GM21360 (cell line): ENCODE measurements around the gene SSC5D.
A peak's percentile ranks its signal among the peaks of the same experiment; 100 is the strongest.

Experiments
- ATAC-seq: cut with Tn5 transposase; IDR thresholded peaks from one replicate; pipeline ENCODE4 v1.9.1; 2021; ENCODE audit warnings: mild to moderate bottlenecking, moderate library complexity; ENCODE audit not compliant: unreplicated experiment

The SSC5D gene

GRCh38 chr19:55454787-55455243 is 33.4 kb upstream of the SSC5D start:
- no peak for ATAC-seq

- no peak for ATAC-seq
Measured at GRCh38 chr19:55455576-55456235, 32.5 kb upstream of the SSC5D start.

DNA sequence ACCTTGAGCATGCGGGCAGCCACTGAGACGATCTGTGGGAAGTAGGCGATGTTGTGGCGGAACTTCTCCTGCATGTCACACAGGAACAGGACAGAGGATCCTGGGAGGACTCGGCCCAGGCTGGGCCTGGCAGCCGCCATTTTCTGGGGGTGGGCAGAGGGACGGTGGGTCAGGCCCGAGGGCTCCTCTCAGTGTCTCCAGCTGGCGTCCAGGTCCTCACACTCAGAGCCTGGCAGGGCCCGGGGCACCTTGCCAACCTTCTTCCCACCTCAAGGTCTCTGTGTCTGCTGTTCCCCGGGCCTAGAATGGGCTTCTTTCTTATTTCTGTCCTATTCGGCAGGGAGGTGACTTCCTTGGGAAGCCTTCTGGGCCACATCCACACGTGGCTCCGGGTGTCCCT is 31.9 kb upstream of the SSC5D start:
- ATAC-seq: no peak

GRCh38 chr19:55457683-55458457 is 30.4 kb upstream of the SSC5D start:
- ATAC-seq: no peak

GRCh38 chr19:55459551-55459949 is 28.7 kb upstream of the SSC5D start:
- ATAC-seq: no peak

DNA sequence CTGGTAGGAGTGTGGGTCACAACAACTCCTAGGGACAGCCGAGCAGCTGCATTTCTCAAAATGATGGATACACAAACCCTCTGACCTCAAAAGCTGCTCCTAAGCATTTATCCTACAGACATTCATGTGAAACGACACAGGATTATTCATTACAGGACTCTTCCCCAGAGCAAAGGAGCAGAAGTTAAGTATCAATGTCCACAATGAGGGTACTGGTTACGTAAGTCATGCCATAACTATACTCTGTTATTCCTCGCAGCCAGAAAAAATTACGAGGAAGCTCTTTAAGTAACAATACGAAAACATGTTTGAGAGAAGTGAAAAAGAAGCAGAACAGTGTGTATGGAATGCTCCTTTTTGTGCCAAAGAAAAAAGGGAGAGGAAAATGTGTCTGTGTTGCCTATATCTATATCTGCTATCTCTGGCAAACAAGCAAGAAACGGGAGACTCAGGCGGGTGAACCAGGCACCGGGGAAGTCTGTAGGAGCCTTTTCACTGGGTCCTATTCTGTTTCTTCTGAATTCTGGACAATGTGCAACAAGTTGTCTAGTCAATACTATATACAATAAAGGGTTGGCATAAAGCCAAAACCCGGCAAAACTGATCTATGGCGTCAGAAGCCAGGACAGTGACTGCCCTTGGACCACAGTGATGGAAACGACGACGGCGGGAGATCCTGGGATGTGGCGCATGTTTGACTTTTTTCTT is 28.1 kb upstream of the SSC5D start:
- no peak for ATAC-seq

DNA sequence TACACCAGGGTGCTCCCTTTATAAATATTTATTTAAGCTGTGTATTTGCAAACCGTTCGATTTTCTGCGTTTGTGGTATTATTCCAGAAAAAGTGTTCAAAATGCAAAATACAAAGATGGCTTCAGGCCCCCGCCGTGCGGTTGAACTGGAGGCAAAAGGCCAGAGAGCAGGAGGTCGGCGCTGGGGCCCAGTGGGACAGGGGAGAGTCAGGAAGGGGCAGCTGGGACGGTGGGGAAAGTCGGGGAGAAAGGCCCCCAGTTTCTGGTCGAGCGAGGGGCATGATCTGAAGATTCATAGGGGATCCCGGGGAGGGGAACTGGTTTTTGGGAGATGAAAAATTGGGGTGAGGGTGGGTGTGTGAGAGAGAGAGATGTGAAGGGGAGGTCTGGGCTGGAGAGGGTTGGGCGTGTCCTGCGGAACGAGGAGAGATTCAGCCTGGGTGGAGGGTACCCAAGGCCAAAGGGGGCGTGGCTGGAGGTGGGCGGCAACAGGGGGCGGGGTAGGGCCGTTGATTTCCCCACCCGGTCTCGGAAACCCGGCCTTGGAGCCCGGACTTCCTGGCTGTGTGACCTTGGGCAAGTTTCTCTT is 27.5 kb upstream of the SSC5D start:
- ATAC-seq: no peak

DNA sequence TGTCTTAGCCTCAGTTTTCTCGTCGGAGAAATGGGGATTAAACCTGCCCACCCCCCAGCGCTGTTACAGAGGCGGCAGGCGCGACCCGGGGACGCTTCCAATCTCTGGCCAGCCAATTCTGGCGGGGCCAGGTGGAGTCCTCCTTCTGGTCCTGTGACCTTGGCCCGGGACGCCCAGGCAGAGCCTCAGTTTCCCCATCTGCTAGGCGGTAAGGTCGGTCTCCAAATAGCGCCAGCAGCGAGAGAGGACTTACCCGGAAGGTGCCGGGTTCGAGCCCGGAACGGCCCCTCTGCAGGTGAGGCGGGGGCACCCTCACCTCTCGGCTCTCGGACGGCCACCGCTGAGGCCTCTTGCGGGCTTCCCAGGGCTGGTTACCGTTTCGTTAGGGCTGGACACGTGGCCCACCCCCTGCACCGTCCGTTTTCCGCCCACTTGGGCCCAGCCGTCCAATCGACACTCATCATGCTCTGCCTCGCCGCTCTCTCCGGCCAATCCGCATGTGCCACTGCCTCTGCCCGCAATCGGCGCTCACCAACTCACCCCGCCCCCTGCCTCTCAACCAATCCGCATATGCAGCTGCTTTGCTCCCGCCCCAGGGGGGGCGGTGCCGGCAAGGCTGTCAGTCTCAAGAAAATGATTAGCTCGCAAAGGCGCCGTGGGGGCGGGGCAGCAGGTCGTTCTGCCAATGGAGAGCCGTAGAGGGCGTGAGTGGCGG is 26.8 kb upstream of the SSC5D start, which contains the start of gene ISOC2:
Gene ISOC2, minus strand, starts transcription at position 384 of the 715 bp plus-strand sequence. CDS start 5,156 bp downstream, outside the sequence.
- ATAC-seq: peak; percentile 85

DNA sequence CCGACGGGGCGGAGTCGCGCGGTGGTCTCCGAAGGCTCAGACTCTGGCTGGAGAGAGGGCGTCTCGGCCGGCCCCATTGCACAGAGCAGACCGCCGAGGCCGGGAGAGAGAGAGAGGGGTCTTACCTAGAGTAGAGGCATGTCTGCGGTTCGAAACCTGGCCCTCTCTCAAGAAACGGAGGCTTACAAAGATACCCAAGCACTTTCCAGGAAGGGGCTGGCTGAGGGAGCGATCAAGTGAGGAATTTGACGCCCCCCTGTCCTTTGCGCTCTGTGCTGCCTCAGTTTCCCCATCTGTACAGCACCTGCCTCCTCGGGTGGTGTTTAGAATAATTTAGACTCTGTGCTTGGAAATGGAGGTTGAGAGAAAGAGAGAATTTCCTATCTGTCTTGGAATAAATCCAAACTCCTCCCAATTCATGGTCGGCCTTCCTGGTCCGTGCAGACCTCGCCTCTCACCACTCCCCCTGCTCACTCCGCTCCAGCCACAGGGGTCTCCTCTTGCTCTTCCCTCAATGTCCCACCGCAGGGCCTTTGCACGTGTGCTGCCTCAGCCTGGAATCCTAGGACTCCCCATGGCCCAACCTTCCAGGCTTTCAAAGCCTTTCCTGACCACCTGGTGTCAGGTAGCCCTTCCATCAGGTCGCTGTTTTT is 26.1 kb upstream of the SSC5D start:
- ATAC-seq: no peak

DNA sequence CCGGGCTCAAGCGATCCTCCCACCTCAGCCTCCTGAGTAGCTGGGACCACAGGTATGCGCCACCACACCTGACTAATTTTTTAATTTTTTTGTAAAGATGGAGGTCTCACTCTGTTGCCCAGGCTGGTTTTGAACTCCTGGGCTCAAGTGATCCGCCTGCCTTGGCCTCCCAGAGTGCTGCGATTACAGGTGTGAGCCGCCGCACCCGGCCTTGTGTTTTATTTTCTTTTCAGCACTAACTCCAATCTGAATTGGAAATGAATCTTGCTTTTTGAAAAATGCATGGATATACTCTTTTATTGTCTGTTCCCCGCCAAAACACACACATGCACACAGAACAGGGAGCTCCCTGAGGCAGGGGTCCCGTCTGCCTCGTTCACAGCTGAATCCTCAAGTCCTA is 25.5 kb upstream of the SSC5D start:
- no peak for ATAC-seq

DNA sequence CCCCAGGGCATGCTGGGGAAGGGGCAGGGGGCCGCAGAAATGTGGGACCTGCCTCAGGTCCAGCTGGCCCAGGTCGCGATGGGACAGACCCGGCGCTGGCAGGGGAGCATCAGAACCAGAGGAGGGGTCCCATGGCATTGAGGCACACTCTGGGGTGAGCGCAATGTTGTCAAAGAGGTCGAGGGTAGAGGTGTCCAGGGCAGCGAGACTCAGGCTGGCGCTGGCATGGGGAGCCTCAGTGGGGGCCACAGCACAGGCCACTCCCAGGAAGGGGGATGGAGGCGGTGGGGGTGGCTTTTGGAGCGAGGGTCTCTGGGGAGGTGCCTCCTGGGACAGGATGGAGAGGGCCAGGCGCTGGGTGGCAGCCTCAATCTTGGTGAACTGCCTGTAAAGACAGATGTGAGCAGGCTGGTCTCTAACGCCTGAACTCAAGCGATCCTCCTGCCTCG is 24.6 kb upstream of the SSC5D start:
- ATAC-seq: no peak

GRCh38 chr19:55464039-55464661 is 24.1 kb upstream of the SSC5D start:
- ATAC-seq: no peak

DNA sequence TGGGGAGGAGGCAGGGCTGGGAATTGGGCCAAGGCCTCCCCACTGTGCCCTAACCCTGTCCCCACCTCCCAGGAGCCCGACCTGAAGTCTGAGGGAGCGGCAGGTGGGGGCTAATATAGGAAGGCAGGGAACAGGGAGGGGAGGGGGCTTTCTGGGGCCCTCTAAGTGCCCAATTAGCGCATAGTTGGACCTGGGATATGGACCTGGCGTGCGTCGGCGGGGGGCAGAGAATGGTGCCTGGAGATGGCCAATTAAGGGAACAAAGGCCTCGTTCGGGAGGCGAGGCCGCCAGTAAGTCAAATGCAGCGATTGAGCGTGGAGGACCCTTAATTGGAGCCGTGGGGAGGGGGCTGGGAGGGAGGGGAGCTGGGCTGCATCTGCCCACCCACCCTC is 23.6 kb upstream of the SSC5D start, which contains the start of gene C19orf85:
Gene C19orf85, minus strand, starts transcription at position 90 of the 393 bp plus-strand sequence. CDS start 197 bp downstream, outside the sequence.
- no peak for ATAC-seq

- ATAC-seq: no peak
Measured at GRCh38 chr19:55465460-55466240, 22.6 kb upstream of the SSC5D start.

DNA sequence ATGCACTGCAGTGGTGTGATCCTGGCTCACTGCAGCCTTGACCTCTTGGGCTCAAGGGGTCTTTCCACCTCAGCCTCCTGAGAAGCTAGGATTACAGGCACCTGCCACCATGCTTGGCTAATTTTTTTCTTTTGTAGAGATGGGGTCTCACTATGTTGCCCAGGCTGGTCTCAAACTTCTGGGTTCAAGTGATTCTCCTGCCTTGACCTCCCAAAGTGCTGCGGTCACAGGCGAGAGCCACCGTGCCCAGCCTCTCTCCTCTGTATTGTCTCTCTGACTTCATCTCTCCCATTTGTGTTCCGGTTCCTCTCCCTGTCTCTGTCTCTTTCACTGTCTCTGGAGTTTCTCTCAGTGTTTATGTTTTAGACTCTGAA is 22.0 kb upstream of the SSC5D start:
- no peak for ATAC-seq

GRCh38 chr19:55467236-55468053 is 20.8 kb upstream of the SSC5D start:
- ATAC-seq: peak; percentile 68

DNA sequence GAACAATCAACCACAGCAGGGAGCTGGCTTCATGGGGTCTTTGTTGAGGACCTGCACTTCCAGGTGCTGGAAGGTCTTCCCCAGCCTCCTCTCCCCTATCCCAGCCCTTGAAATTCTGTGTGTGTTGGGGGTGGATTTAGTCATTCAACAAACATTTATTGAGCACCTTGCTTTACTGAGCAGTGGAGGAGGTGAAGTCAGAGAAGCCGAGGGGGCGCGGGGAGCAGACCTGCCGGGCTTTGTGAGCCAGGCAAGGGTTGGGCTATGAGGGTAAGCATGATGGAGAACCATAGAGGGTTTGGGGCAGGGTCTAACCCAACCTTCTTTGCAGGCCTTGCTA is 20.2 kb upstream of the SSC5D start:
- ATAC-seq: peak; percentile 15

DNA sequence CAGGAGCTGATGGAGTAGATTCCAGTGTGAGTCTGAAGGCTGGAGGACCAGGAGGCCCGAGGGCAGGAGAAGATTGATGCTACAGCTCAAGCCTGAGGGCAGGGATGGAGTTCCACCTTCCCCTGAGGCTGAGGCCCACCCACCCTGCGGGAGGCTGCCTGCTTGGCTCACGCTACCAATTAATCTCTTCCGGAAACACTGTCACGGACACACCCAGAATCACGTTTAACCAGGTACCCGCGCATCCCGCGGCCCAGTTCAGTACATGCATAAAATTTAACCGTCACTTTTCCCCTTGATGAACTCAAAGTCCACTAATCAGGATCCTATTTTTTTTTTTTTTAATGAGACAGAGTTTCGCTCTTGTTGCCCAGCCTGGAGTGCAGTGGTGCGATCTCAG is 17.0 kb upstream of the SSC5D start:
- no peak for ATAC-seq
